Embryonic facial prominence (tissue), 1 donor: ENCODE measurements around the gene CEP70.
"Not testable (repeated sequence)": the region's sequence is repeated elsewhere in the genome, so short reads cannot be mapped to it uniquely, and the experiment has no call there.

Experiments used
- DNase-seq: peaks from one replicate; pipeline ENCODE4 v3.0.0-alpha.2; 2016; ENCODE audit errors: extremely low spot score

Gene CEP70, protein sequence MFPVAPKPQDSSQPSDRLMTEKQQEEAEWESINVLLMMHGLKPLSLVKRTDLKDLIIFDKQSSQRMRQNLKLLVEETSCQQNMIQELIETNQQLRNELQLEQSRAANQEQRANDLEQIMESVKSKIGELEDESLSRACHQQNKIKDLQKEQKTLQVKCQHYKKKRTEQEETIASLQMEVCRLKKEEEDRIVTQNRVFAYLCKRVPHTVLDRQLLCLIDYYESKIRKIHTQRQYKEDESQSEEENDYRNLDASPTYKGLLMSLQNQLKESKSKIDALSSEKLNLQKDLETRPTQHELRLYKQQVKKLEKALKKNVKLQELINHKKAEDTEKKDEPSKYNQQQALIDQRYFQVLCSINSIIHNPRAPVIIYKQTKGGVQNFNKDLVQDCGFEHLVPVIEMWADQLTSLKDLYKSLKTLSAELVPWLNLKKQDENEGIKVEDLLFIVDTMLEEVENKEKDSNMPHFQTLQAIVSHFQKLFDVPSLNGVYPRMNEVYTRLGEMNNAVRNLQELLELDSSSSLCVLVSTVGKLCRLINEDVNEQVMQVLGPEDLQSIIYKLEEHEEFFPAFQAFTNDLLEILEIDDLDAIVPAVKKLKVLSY

DNA sequence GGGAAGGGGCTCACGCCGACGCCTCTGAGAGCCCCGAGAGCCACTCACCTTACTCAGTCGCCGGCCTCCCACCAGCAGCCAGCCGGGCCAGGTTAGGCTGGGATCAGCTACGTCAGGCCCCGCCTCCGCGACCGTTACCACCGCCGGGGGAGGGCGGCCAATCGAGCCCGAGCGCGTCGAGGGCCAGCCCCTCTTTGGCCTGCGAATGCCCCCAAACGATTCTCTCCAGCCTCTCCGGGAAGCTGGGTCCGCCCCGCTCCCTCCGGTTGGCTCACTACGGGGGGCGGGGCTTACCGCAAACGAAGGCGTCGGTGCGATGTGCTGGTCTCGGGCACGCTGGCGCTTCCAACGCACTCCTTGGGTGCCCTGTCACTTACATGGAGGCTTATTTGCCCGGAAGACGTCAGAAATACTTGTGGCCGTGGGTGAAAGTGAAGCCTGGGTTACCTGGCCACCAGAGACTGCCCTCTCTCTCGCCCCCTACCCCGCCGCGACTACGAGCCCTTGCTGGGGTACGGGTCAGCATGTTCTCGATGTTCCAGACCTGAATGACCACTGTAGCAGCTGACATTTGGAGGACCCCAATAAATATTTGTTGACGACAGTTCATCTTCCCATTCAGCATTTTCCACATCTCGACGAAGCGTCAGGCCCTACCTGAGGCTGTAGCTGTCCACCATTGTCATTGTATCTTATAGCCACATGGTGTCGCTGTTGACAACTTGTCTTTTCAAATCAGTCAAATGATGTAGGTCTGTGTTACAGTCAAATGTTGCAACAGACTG, at the start of gene CEP70:
CEP70 (minus strand) TSS at position 111 of the 785 bp plus-strand sequence. CDS start 21,333 bp downstream, outside the sequence.
- peak; percentile 92 for DNase-seq

DNA sequence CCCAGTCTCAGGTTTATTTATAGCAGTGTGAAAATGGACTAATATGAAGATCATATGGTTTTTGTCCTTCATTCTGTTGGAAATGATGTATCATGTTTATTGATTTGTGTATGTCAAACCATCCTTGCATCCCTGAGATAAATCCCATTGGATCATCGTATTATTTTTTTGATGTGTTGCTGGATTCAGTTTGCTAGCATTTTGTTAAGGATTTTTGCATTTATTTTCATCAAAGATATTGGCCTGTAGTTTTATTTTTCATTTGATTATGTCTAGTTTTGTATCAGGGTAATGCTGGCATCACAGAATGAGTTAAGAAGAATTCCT, 48.8 kb upstream of the CEP70 start:
- no peak for DNase-seq

DNA sequence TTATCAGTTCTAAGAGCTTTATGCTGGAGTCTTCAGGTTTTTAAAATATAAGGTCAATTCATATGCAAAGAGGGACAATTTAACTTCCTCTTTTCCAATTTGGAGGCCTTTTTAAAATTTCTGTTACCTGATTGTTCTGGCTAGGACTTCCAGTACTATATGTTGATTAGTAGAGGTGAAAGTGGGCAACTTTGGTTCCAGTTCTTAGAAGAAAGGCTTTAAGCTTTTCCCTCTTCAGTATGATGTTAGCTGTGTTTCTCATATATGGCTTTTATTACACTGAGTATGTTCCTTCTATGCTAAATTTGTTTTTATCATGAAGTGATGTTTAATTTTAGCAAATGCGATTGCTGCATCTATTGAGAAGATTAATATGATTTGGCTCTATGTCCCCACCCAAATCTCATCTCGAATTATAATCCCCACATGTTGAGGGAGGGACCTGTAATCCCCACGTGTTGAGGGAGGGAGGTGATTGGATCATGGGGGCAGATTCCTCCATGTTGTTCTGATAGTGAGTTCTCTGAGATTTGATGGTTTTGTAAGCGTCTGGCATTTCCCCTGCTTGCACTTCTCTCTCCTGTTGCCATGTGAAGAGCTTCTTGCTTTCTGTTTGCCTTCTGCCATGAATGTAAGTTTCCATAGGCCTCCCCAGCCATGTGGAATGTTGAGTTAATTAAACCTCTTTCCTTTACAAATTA, 48.3 kb upstream of the CEP70 start:
- DNase-seq = no peak

DNA sequence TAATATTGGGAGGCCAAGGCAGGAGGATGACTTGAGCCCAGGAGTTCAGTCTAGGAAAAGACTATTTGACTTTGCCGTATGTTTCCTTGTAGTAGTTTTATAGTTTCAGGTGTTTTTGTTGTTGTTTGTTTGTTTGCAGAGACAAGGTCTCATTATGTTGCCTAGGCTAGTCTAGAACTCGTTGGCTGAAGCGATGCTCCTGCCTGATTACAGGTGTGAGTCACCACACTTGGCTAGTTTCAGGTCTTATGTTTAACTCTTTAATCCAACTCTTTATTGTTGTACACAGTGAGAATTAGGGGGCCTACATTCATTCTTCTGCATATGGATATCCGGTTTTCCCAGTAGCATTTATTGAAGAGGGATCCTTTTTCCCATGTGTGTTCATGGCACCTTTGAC, 46.5 kb upstream of the CEP70 start:
- DNase-seq = no peak

DNA sequence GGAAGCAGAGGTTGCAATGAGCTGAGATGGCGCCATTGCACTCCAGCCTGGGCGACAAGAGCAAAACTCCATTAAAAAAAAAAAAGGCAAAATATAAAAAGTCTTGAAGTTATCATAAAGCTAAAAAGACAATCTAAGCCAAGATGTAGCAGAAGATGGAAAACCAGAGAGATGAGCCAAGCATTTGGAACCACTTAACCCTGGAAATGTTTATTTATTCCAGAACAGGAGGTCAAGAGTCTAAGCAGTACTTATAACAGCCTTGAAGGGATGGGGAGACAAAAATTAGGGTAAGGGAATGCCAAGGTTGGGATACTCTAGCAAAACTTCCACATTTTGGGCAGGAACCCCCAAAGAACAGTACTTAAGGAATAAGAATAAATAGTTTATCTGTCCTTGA, 44.6 kb upstream of the CEP70 start:
- no peak for DNase-seq

GRCh38 chr3:138629526-138629925, 35.5 kb upstream of the CEP70 start:
- no peak for DNase-seq

DNA sequence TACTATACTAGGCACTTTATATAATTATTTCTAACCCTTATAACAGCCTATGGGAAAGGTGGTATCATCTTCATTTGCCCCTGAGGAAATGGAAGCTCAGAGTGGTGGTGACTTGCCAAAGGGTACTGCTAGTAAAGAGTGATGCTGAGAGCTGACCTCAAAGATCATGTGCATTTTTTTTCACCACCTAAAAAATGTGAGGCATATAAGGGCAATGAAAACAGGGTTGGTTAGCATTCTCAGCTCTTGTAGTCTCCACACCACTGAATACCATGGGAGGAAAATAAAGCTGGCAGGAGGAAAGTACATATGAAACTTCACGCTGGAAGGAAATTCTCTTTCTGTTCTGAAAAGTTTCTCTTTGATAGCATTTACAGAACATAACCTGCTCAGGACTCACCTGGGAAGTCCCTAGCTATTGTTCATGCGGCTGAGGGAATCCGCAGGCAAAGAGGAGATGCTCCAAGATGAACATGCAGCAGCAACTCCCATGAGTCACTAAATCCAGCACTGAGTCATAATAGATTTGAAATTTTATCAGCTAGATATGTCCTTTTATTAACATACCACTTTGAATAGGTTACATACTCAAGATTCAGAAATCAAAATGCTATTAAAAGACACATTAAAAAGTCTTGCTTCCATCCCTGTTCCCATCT, 31.8 kb upstream of the CEP70 start:
- DNase-seq = no peak

DNA sequence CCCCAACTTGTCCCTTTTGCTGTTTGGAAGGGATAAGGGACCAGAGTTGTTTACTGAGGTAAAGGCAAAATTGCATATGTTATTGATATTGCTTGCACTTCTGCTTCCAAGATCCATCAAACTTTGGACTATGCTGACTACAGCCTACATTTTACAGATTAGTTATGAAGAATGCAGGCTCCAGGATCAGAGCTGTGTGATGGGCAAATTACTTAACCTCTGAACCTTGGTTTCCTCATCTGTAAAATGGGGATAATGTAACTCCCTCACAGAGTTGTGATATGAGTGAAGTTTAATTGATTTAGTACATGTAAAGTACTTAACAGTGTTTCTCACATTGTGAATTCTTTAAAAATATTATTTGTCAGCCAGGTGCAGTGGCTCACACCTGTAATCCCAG, 30.5 kb upstream of the CEP70 start:
- no peak for DNase-seq

DNA sequence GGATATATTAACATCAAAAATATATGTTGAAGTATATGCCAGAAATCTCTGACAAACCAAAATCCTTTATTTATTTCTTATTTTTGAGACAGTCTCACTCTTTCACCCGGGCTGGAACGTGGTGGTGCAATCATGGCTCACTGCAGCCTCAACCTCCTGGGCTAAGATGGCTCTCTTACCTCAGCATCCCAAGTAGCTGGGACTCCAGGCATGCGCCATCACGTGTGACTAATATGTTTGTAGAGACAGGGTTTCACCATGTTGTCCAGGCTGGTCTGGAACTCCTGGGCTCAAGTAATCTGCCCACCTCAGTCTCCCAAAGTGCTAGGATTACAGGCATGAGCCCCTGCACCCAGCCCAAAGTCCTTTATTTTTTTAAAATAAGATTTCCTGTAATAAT, 26.4 kb upstream of the CEP70 start:
- no peak for DNase-seq

- no peak for DNase-seq
These were observed 21.4 kb upstream of the CEP70 start for GRCh38 chr3:138615462-138615861.

- DNase-seq = no peak
These were observed 15.8 kb upstream of the CEP70 start for GRCh38 chr3:138609898-138610266.

- DNase-seq = peak; percentile 34
These were observed 14.5 kb upstream of the CEP70 start, which contains the start of gene FAIM for GRCh38 chr3:138608322-138609135. Gene FAIM (plus strand): TSS chr3:138608771. CDS start chr3:138619727, 10,956 bp downstream.

DNA sequence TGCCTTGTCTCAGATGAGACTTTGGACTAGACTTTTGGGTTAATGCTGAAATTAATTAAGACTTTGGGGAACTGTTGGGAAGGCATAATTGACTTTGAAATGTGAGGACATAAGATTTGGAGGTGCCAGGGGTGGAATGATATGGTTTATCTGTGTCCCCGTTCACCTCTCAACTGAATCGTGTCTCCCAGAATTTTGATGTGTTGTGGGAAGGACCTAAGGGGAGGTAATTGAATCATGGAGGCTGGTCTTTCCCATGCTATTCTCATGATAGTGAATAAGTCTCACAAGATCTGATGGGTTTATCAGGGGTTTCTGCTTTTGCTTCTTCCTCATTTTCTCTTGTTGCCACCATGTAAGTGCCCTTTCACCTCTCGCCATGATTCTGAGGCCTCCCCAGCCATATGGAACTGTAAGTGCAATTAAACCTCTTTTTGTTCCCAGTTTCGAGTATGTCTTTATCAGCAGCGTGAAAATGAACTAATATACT, 10.1 kb upstream of the CEP70 start:
- not testable (repeated sequence) for DNase-seq

- DNase-seq = not testable (repeated sequence)
These were observed 7.6 kb upstream of the CEP70 start for GRCh38 chr3:138601661-138602060.

- DNase-seq = no peak
These were observed 6.2 kb upstream of the CEP70 start for GRCh38 chr3:138600100-138600745.

GRCh38 chr3:138598534-138598933, 4.5 kb upstream of the CEP70 start:
- DNase-seq = no peak

DNA sequence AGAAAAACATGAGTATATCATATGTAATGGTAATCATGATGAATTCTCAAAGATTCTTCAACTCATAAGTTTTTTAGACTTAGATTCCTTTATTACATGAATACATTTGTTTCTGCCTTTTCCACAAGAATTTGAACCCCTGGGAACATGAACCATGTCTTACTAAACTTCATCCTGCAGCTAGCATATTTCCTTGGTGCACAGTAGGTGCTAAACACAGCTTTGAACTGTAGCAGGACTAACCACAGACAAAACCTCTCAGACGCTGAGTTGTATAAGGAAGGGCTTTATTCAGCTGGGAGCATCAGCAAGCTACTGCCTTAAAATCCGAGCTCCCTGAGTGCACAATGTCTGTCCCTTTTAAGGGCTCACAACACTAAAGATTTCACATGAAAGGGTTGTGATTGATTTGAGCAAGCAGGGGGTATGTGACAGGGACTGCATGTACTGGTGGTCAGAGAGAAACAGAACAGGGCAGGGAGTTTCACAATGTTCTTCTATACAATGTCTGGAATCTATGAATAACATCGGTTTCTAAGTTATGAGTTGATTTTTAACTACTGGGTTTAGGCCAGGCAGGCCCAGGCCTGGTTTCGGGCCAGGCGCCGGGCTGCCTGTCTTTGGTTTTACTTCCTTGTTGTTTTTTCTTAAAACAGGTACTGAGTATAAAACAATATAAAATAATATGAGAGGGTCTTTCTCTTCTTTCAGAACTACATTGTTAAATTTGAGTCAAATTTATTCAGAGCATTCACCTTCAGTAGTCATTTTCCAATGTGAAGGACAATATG, 3.3 kb upstream of the CEP70 start:
- not testable (repeated sequence) for DNase-seq

- no peak for DNase-seq
These were observed 1.0 kb upstream of the CEP70 start for GRCh38 chr3:138594935-138595610.
